Cardiac fibroblast (primary cell): ENCODE data around the gene ENOX1.
A peak's percentile ranks its signal among the peaks of the same experiment; 100 is the strongest.
"Not testable (repeated sequence)": the region's sequence is repeated elsewhere in the genome, so short reads cannot be mapped to it uniquely, and the experiment has no call there.

Experiments
- DNase-seq, 2 donors: peaks; one replicate each; pipeline versions ENCODE4 v3.0.0 to v3.0.0-alpha.2; 2010; ENCODE audit warnings: low read depth in 2 of 2
- H3K4me3 ChIP-seq, 2 donors: replicated peaks in 1 of 2; 1 replicate in 1 of 2; 2 replicates in 1 of 2; pipeline ENCODE4 v1.5.1; 2011; ENCODE audit warnings: low read depth in 2 of 2, low read length in 2 of 2, mild to moderate bottlenecking in 2 of 2, moderate library complexity in 1 of 2
- CTCF ChIP-seq: IDR thresholded peaks from one replicate; pipeline ENCODE4 v1.5.1; 2011; ENCODE audit warnings: low read depth, mild to moderate bottlenecking, low read length, inconsistent platforms

Gene ENOX1

GRCh38 chr13:43180036-43180660, 606.6 kb downstream of the ENOX1 start:
- no peak for DNase-seq
- no peak for TF ChIP-seq CTCF

GRCh38 chr13:43171489-43171888, 615.3 kb downstream of the ENOX1 start:
- no peak for TF ChIP-seq CTCF
- DNase-seq: no peak

More at GRCh38 chr13:43180036-43180660, 606.6 kb downstream of the ENOX1 start:
- no peak overlapping the region for H3K4me3 ChIP-seq

GRCh38 chr13:43170506-43170905, 616.3 kb downstream of the ENOX1 start:
- H3K4me3 ChIP-seq: no peak overlapping the region
- DNase-seq: no peak
- TF ChIP-seq CTCF: no peak

More at GRCh38 chr13:43171489-43171888, 615.3 kb downstream of the ENOX1 start:
- H3K4me3 ChIP-seq: no peak overlapping the region

GRCh38 chr13:43168434-43168833, 618.3 kb downstream of the ENOX1 start:
- not testable (repeated sequence) for H3K4me3 ChIP-seq, DNase-seq

- TF ChIP-seq CTCF: no peak
- DNase-seq: no peak
- H3K4me3 ChIP-seq: no peak overlapping the region
Measured at GRCh38 chr13:43167731-43168130, 619.0 kb downstream of the ENOX1 start.

GRCh38 chr13:43166644-43167457, 619.9 kb downstream of the ENOX1 start:
- no peak overlapping the region for H3K4me3 ChIP-seq
- peak in 1 of 2 donors; percentile 9 for DNase-seq
- no peak for TF ChIP-seq CTCF
